Measurements from ENCODE around the gene PRAMEF10.
"Not testable (repeated sequence)": the region's sequence is repeated elsewhere in the genome, so short reads cannot be mapped to it uniquely, and the experiment has no call there.

Gene PRAMEF10

GRCh38 chr1:12898170-12898569, at the start of gene PRAMEF10:
Gene PRAMEF10, minus strand, starts transcription at chr1:12898270. Its CDS starts 2,423 bp downstream, at chr1:12895847.
- not testable (repeated sequence) for DNase-seq (ENCODE audit: extremely low read depth, low read depth)

GRCh38 chr1:12947480-12947879, 49.4 kb upstream of the PRAMEF10 start, which contains the start of gene PRAMEF6:
Gene PRAMEF6, minus strand, starts transcription at chr1:12947580. Its CDS starts 5,062 bp downstream, at chr1:12942518.
- DNase-seq (ENCODE audit: extremely low read depth, low read depth): not testable (repeated sequence)

GRCh38 chr1:12924368-12924767, 26.3 kb upstream of the PRAMEF10 start:
- DNase-seq (ENCODE audit: extremely low read depth, low read depth): not testable (repeated sequence)

- DNase-seq (ENCODE audit: extremely low read depth, low read depth): not testable (repeated sequence)
Observed at GRCh38 chr1:12921749-12922148, 23.7 kb upstream of the PRAMEF10 start.

GRCh38 chr1:12916310-12916709, 18.2 kb upstream of the PRAMEF10 start, which contains the start of gene PRAMEF7:
Gene PRAMEF7, plus strand, starts transcription at chr1:12916610. Its CDS starts 1,083 bp downstream, at chr1:12917693.
- DNase-seq (ENCODE audit: extremely low read depth, low read depth): not testable (repeated sequence)

- not testable (repeated sequence) for DNase-seq (ENCODE audit: extremely low read depth, low read depth)
Observed at GRCh38 chr1:12903793-12904572, 5.9 kb upstream of the PRAMEF10 start.

GRCh38 chr1:12899186-12899585, 1.1 kb upstream of the PRAMEF10 start:
- not testable (repeated sequence) for DNase-seq (ENCODE audit: extremely low read depth, low read depth)

- not testable (repeated sequence) for DNase-seq (ENCODE audit: extremely low read depth, low read depth)
Observed at GRCh38 chr1:12886101-12886500, 12.0 kb downstream of the PRAMEF10 start, which contains the start of gene PRAMEF4. Gene PRAMEF4, minus strand, starts transcription at chr1:12886201. Its CDS starts 2,807 bp downstream, at chr1:12883394.

GRCh38 chr1:12878453-12878852, 19.6 kb downstream of the PRAMEF10 start:
- DNase-seq (ENCODE audit: extremely low read depth, low read depth): not testable (repeated sequence)

GRCh38 chr1:12863131-12863880, 34.8 kb downstream of the PRAMEF10 start:
- DNase-seq (ENCODE audit: extremely low read depth, low read depth): not testable (repeated sequence)

- not testable (repeated sequence) for DNase-seq (ENCODE audit: extremely low read depth, low read depth)
Observed at GRCh38 chr1:12856786-12857185, 41.3 kb downstream of the PRAMEF10 start, which contains the start of gene PRAMEF2. Gene PRAMEF2, plus strand, starts transcription at chr1:12857086. Its CDS starts 1,924 bp downstream, at chr1:12859010.

GRCh38 chr1:12851779-12852178, 46.3 kb downstream of the PRAMEF10 start:
- no peak for DNase-seq (ENCODE audit: extremely low read depth, low read depth)
- TF ChIP-seq CTCF (IDR thresholded peaks at IDR 0.05; ENCODE audit: low read depth, low read length): no peak

- DNase-seq (ENCODE audit: extremely low read depth, low read depth): not testable (repeated sequence)
Observed at GRCh38 chr1:12848620-12849019, 49.5 kb downstream of the PRAMEF10 start, which contains the start of gene HNRNPCL1. Gene HNRNPCL1, minus strand, starts transcription at chr1:12848720. Its CDS starts 431 bp downstream, at chr1:12848289.

Data from AG09319 (cell line).